K562 (cell line): Measurements from ENCODE around the gene INPP5D. TPM values are rescaled to one million over a fixed set of nuclear protein-coding genes. Genes with fewer than 3 reads are reported as not detected.
A peak's percentile ranks its signal among the peaks of the same experiment; 100 is the strongest.

Source experiments
- ATAC-seq: fragments of 200-7000 bp; cut with Tn5 transposase; 3 replicates; pipeline ENCODE4 v1.9.1; 2020; ENCODE audit warnings: moderate library complexity
- BruUV-seq: library from RNA; stranded (reverse); fragments of 400-500 nt; replicated peaks from 2 replicates; lab custom pipeline; 2021; lab: Mats Ljungman, UMichigan
- CTCF ChIA-PET: fragments of 300-600 bp; formaldehyde crosslinking; extraction: SDS; loops from one replicate; lab custom pipeline; 2021; ENCODE audit warnings: low intra/inter-chr PET ratio; lab: Yijun Ruan, JAX
- POLR2A ChIA-PET: fragments of 300-600, 350-650 bp; sonication (Branson Sonifier 250); formaldehyde crosslinking; extraction: SDS; loops from one replicate; lab custom pipeline; 2021; ENCODE audit warnings: antibody characterized with exemption, inconsistent platforms; lab: Yijun Ruan, JAX
- DNase-seq, 4 experiments: peaks; one replicate each; pipeline versions ENCODE4 v3.0.0 to v3.0.0-alpha.2; 2011 to 2018; ENCODE audit warnings: low spot score in 3 of 4, mixed read lengths in 3 of 4; ENCODE audit errors: extremely low read depth in 1 of 4
- FAIRE-seq: peaks from 2 replicates; lab custom pipeline; 2011; peaks lifted over from hg19 to GRCh38; lab: Jason Lieb, UNC
- H2AFZ ChIP-seq: 2 replicates; pipeline ENCODE4 v1.6.0; 2011; ENCODE audit warnings: low read depth, low read length, control low read depth, inconsistent platforms
- H3K27ac ChIP-seq: fragments of 200-600 bp; 3 replicates; pipeline ENCODE4 v1.8.0; 2011; ENCODE audit warnings: low read depth, mild to moderate bottlenecking, control low read depth, inconsistent platforms, low read length, moderate library complexity, mixed read lengths; ENCODE audit errors: extremely low read depth
- H3K27me3 ChIP-seq, 2 experiments: fragments of 300-600 bp in 1 of 2; 2 replicates in 1 of 2; 3 replicates in 1 of 2; pipeline versions ENCODE4 v1.6.0 to v1.8.0; 2011; ENCODE audit warnings: inconsistent platforms in 2 of 2, low read length in 2 of 2, mild to moderate bottlenecking in 1 of 2, mixed read lengths in 1 of 2, moderate library complexity in 1 of 2; ENCODE audit not compliant: control insufficient read depth in 2 of 2, insufficient read depth in 2 of 2
- H3K36me3 ChIP-seq: fragments of 300-600 bp; 3 replicates; pipeline ENCODE4 v1.8.0; 2011; ENCODE audit warnings: mild to moderate bottlenecking, low read length, inconsistent platforms; ENCODE audit not compliant: control insufficient read depth, insufficient read depth
- H3K4me1 ChIP-seq, 2 experiments: fragments of 200-600 bp in 1 of 2; replicated peaks in 1 of 2; 2 replicates in 1 of 2; 3 replicates in 1 of 2; pipeline versions ENCODE4 v1.5.1 to v1.8.0; 2011; ENCODE audit warnings: inconsistent platforms in 2 of 2, low read length in 2 of 2, mild to moderate bottlenecking in 1 of 2, mixed read lengths in 1 of 2, moderate library complexity in 1 of 2; ENCODE audit not compliant: control insufficient read depth in 2 of 2, insufficient read depth in 2 of 2
- H3K4me2 ChIP-seq: 2 replicates; pipeline ENCODE4 v1.6.1; 2011; ENCODE audit warnings: low read length, control low read depth, inconsistent platforms, mixed read lengths; ENCODE audit not compliant: insufficient read depth
- H3K4me3 ChIP-seq: fragments of 200-600 bp; sonication (generic), shearing (Covaris generic); 2 replicates; pipeline ENCODE4 v1.5.1; 2016; ENCODE audit warnings: control low read depth, inconsistent platforms
- H3K79me2 ChIP-seq: fragments of 200-600 bp; 3 replicates; pipeline ENCODE4 v1.8.0; 2011; ENCODE audit warnings: low read length, inconsistent platforms; ENCODE audit not compliant: control insufficient read depth, insufficient read depth
- H3K9ac ChIP-seq, 2 experiments: 2 replicates each; pipeline versions ENCODE4 v1.6.0 to v1.6.1; 2011; ENCODE audit warnings: low read depth in 2 of 2, low read length in 2 of 2, control low read depth in 1 of 2, inconsistent platforms in 1 of 2, mild to moderate bottlenecking in 1 of 2, mixed read lengths in 1 of 2; ENCODE audit not compliant: insufficient read depth in 1 of 2
- H3K9me1 ChIP-seq: one replicate; pipeline ENCODE4 v1.6.0; 2011; ENCODE audit warnings: inconsistent platforms, mild to moderate bottlenecking, low read length, moderate library complexity; ENCODE audit not compliant: control insufficient read depth, insufficient read depth
- H3K9me3 ChIP-seq: replicated peaks from 2 replicates; pipeline ENCODE4 v1.5.1; 2011; ENCODE audit warnings: low read depth, low read length, inconsistent platforms; ENCODE audit not compliant: control insufficient read depth, insufficient read depth
- H4K20me1 ChIP-seq: replicated peaks from 2 replicates; pipeline ENCODE4 v1.6.1; 2011; ENCODE audit warnings: low read length, inconsistent platforms, mixed read lengths; ENCODE audit not compliant: control insufficient read depth, insufficient read depth
- CBFA2T3 ChIP-seq: fragments of 450-650 bp; IDR thresholded peaks from 2 replicates; pipeline ENCODE4 v1.6.1; 2017
- DDX20 ChIP-seq: fragments of 450-650 bp; IDR thresholded peaks from 2 replicates; pipeline ENCODE4 v1.6.1; 2016; ENCODE audit warnings: missing genetic modification characterization, low read depth, mild to moderate bottlenecking, missing compliant biosample characterization, moderate library complexity
- ETV5 ChIP-seq: sonication (generic); formaldehyde crosslinking; IDR thresholded peaks from 2 replicates; pipeline ENCODE4 v1.4.0; 2020; ENCODE audit warnings: low read depth, mild to moderate bottlenecking, missing genetic modification reagents
- FOSL1 ChIP-seq: fragments of 200-800 bp; sonication (Bioruptor generic); conservative IDR thresholded peaks from 2 replicates; pipeline ENCODE4 v1.6.1; 2016; ENCODE audit warnings: missing genetic modification characterization, missing compliant biosample characterization
- NR1H2 ChIP-seq: sonication (generic); formaldehyde crosslinking; IDR thresholded peaks from 2 replicates; pipeline ENCODE4 v1.4.0; 2020; ENCODE audit warnings: mild to moderate bottlenecking, missing genetic modification reagents
- POLR3G ChIP-seq: IDR thresholded peaks from 2 replicates; pipeline ENCODE4 v1.6.1; 2011; ENCODE audit not compliant: insufficient read length, insufficient replicate concordance; ENCODE audit errors: extremely low read depth
- SOX6 ChIP-seq: fragments of 450-650 bp; IDR thresholded peaks from 2 replicates; pipeline ENCODE4 v1.6.1; 2014; ENCODE audit warnings: mild to moderate bottlenecking
- STAT5A ChIP-seq: IDR thresholded peaks from 2 replicates; pipeline ENCODE4 v1.6.1; 2012; ENCODE audit warnings: low read length, inconsistent platforms, borderline replicate concordance
- TCF3 ChIP-seq: sonication (generic); formaldehyde crosslinking; IDR thresholded peaks from 2 replicates; pipeline ENCODE4 v1.4.0; 2020; ENCODE audit warnings: mild to moderate bottlenecking, missing genetic modification reagents
- TEAD2 ChIP-seq: fragments of 450-650 bp; IDR thresholded peaks from 2 replicates; pipeline ENCODE4 v1.6.1; 2016; ENCODE audit warnings: missing genetic modification characterization, control low read depth, missing compliant biosample characterization
- TRIM24 ChIP-seq, 2 experiments: fragments of 450-650 bp; IDR thresholded peaks; 2 replicates each; pipeline ENCODE4 v1.6.1; 2016
- ZNF174 ChIP-seq: fragments of 250-450 bp; sonication (Bioruptor Pico); IDR thresholded peaks from 2 replicates; pipeline ENCODE4 v1.4.0; 2020; ENCODE audit warnings: mild to moderate bottlenecking
- whole genome bisulfite sequencing: fragments of 100-300 bp; shearing (Covaris generic); methylation state at CpG from one replicate; pipeline ENCODE4 v1.1.6; 2016; ENCODE audit warnings: low coverage, mixed read lengths; ENCODE audit not compliant: insufficient coverage; ENCODE audit errors: missing lambda C conversion rate; 5-methylcytosine and 5-hydroxymethylcytosine counted together
- in situ Hi-C: fragments of 300-500 bp; cut with MboI; formaldehyde crosslinking; loops from 4 replicates; pipeline ENCODE4 v1.15.0; 2018; ENCODE audit warnings: inconsistent platforms, mixed read lengths
- intact Hi-C: fragments of 100-400 bp; cut with micrococcal nuclease; formaldehyde crosslinking; loops from 2 replicates; pipeline ENCODE4 v1.14.2; 2022
- polyA plus RNA-seq, 8 experiments: library from polyadenylated mRNA; depleted of rRNA in 4 of 8; stranded (reverse) in 5 of 8; unstranded in 3 of 8; fragments of >200 nt; fragmentation: Nextera tagmentation in 2 of 8; fragmentation: Illumina TruSeq in 1 of 8; extraction: Ambion mirVana in 2 of 8; extraction: Trizol in 1 of 8; gene quantifications; 2 replicates each; pipeline versions ENCODE4 v1.2.1 to v1.2.3, GENCODE V29; 2011 to 2014; ENCODE audit warnings: inconsistent platforms in 1 of 8, missing spikeins in 1 of 8
- total RNA-seq, 7 experiments: library from RNA; depleted of rRNA in 6 of 7; stranded (reverse); fragments of >200 nt in 6 of 7; fragmentation: Illumina TruSeq in 2 of 7; extraction: Trizol in 2 of 7; gene quantifications; 2 replicates each; pipeline versions ENCODE4 v1.2.1 to v1.2.3, GENCODE V29; 2011 to 2021; ENCODE audit warnings: low replicate concordance in 1 of 7
- TF ChIP-seq, protein P1 (sequence below): fragments of 200-600 bp; sonication (generic); IDR thresholded peaks from one replicate; pipeline ENCODE4 v1.6.1; 2012; ENCODE audit warnings: mild to moderate bottlenecking, low read depth, low read length, inconsistent platforms

INPP5D gene
- total and polyA plus RNA-seq, 9 of the 15 experiments (the other 6 are each of a cell fraction or from before 2014, with no cell fraction given) = 0.55 to 6.2 (median 2.2) TPM

DNA sequence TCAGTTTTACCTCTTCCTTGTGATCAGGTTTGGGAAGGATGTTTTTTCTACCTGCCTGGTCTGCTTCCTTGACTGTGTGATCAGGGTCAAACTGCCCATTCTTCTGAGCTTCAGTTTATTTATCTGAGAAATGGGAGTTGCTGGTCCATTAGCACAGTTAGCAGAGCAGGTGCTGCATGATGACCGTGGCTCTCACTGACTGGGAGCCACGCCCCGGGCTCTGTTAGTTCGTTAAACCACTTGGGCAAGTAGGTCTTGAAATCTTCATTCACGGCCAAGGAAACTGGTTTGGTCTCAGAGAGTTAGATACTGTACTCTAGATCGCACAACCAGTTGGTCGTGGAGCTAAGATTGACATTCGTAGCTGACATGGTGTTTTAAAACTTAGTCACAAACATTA, 41.7 kb downstream of the INPP5D start:
- WGBS = 63% methylated on average over 8 of the region's 8 CpGs
- H3K79me2 ChIP-seq = no peaks in the 10 kb centered on the region
- no peak overlapping the region for H3K4me2 ChIP-seq
- ATAC-seq (no peak), DNase-seq (no peak), FAIRE-seq (no peak)
- 0 out of 2 replicates have a peak overlapping the region, but pooled peaks have one; percentile 44 for H2AFZ ChIP-seq
- no peaks in the 10 kb centered on the region for H3K27me3 ChIP-seq
- no peak overlapping the region for H3K9ac ChIP-seq
- no peaks in the 10 kb centered on the region for H4K20me1 ChIP-seq
- no TSS peak for BruUV-seq
- H3K4me3 ChIP-seq = no peak overlapping the region
- H3K9me3 ChIP-seq = peaks cover 4% of the 10 kb centered on the region; the same call in 1 of the 2 replicates
- no peaks in the 10 kb centered on the region for H3K9me1 ChIP-seq
- H3K4me1 ChIP-seq = peaks cover 0 to 6% of the 10 kb centered on the region in 2 experiments; a peak in 3 of 5 replicates
- no peaks in the 10 kb centered on the region for H3K36me3 ChIP-seq
- in situ Hi-C loops (no loop called here), intact Hi-C loops (no loop called here)
- H3K27ac ChIP-seq = no peak overlapping the region
- ChIA-PET CTCF (interaction anchor here (0.6 kb wide), 1 partner anchor 52 kb away, joined by 4 read pairs; no protein-coding TSS in a partner anchor), POLR2A (interaction anchor here (0.7 to 2.8 kb wide), 3 partner anchors 8 to 211 kb away, joined by 3 to 8 read pairs (median 4); no protein-coding TSS in a partner anchor)
- no peak for TF ChIP-seq STAT5A
- TF ChIP-seq NR1H2 (CRISPR knock-in tag) = no peak
- TF ChIP-seq ZNF174 = no peak
- no peak for TF ChIP-seq ETV5
- TF ChIP-seq TRIM24 (IDR thresholded peaks at IDR 0.05) = no peak
- TF ChIP-seq DDX20 (tag) = no peak
- TF ChIP-seq TEAD2 (tag) = no peak
- TF ChIP-seq FOSL1 = no peak
- no peak for TF ChIP-seq SOX6
- TF ChIP-seq TCF3 (CRISPR knock-in tag) = no peak
- no peak for TF ChIP-seq POLR3G
- TF ChIP-seq CBFA2T3 = no peak
- TF ChIP-seq, protein P1, sequence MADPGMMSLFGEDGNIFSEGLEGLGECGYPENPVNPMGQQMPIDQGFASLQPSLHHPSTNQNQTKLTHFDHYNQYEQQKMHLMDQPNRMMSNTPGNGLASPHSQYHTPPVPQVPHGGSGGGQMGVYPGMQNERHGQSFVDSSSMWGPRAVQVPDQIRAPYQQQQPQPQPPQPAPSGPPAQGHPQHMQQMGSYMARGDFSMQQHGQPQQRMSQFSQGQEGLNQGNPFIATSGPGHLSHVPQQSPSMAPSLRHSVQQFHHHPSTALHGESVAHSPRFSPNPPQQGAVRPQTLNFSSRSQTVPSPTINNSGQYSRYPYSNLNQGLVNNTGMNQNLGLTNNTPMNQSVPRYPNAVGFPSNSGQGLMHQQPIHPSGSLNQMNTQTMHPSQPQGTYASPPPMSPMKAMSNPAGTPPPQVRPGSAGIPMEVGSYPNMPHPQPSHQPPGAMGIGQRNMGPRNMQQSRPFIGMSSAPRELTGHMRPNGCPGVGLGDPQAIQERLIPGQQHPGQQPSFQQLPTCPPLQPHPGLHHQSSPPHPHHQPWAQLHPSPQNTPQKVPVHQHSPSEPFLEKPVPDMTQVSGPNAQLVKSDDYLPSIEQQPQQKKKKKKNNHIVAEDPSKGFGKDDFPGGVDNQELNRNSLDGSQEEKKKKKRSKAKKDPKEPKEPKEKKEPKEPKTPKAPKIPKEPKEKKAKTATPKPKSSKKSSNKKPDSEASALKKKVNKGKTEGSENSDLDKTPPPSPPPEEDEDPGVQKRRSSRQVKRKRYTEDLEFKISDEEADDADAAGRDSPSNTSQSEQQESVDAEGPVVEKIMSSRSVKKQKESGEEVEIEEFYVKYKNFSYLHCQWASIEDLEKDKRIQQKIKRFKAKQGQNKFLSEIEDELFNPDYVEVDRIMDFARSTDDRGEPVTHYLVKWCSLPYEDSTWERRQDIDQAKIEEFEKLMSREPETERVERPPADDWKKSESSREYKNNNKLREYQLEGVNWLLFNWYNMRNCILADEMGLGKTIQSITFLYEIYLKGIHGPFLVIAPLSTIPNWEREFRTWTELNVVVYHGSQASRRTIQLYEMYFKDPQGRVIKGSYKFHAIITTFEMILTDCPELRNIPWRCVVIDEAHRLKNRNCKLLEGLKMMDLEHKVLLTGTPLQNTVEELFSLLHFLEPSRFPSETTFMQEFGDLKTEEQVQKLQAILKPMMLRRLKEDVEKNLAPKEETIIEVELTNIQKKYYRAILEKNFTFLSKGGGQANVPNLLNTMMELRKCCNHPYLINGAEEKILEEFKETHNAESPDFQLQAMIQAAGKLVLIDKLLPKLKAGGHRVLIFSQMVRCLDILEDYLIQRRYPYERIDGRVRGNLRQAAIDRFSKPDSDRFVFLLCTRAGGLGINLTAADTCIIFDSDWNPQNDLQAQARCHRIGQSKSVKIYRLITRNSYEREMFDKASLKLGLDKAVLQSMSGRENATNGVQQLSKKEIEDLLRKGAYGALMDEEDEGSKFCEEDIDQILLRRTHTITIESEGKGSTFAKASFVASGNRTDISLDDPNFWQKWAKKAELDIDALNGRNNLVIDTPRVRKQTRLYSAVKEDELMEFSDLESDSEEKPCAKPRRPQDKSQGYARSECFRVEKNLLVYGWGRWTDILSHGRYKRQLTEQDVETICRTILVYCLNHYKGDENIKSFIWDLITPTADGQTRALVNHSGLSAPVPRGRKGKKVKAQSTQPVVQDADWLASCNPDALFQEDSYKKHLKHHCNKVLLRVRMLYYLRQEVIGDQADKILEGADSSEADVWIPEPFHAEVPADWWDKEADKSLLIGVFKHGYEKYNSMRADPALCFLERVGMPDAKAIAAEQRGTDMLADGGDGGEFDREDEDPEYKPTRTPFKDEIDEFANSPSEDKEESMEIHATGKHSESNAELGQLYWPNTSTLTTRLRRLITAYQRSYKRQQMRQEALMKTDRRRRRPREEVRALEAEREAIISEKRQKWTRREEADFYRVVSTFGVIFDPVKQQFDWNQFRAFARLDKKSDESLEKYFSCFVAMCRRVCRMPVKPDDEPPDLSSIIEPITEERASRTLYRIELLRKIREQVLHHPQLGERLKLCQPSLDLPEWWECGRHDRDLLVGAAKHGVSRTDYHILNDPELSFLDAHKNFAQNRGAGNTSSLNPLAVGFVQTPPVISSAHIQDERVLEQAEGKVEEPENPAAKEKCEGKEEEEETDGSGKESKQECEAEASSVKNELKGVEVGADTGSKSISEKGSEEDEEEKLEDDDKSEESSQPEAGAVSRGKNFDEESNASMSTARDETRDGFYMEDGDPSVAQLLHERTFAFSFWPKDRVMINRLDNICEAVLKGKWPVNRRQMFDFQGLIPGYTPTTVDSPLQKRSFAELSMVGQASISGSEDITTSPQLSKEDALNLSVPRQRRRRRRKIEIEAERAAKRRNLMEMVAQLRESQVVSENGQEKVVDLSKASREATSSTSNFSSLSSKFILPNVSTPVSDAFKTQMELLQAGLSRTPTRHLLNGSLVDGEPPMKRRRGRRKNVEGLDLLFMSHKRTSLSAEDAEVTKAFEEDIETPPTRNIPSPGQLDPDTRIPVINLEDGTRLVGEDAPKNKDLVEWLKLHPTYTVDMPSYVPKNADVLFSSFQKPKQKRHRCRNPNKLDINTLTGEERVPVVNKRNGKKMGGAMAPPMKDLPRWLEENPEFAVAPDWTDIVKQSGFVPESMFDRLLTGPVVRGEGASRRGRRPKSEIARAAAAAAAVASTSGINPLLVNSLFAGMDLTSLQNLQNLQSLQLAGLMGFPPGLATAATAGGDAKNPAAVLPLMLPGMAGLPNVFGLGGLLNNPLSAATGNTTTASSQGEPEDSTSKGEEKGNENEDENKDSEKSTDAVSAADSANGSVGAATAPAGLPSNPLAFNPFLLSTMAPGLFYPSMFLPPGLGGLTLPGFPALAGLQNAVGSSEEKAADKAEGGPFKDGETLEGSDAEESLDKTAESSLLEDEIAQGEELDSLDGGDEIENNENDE = no peak
